ENCODE data around the gene LCOR.
A peak's percentile ranks its signal among the peaks of the same experiment; 100 is the strongest.

The LCOR gene

GRCh38 chr10:96891840-96892239, 59.7 kb downstream of the LCOR start:
- no peak for DNase-seq (ENCODE audit: low read depth)
- H3K4me3 ChIP-seq (ENCODE audit: low read depth, low read length), result no peak overlapping the region
- TF ChIP-seq MAX (IDR thresholded peaks at IDR 0.05; ENCODE audit: low read depth, low read length), result no peak
- no peak for TF ChIP-seq CTCF (IDR thresholded peaks at IDR 0.05; ENCODE audit: low read depth, low read length)
- no peak for TF ChIP-seq MYC (IDR thresholded peaks at IDR 0.05; ENCODE audit: low read depth, low read length)
- no peak for TF ChIP-seq POLR2A (IDR thresholded peaks at IDR 0.05; ENCODE audit: extremely low read depth, insufficient read length)

- no peak for DNase-seq (ENCODE audit: low read depth)
- no peak for TF ChIP-seq MYC (IDR thresholded peaks at IDR 0.05; ENCODE audit: low read depth, low read length)
- no peak overlapping the region for H3K4me3 ChIP-seq (ENCODE audit: low read depth, low read length)
Measured at GRCh38 chr10:96895662-96896424, 63.7 kb downstream of the LCOR start.

GRCh38 chr10:96896884-96897589, 64.9 kb downstream of the LCOR start:
- no peak for TF ChIP-seq MAX (IDR thresholded peaks at IDR 0.05; ENCODE audit: low read depth, low read length)
- no peak for TF ChIP-seq CTCF (IDR thresholded peaks at IDR 0.05; ENCODE audit: low read depth, low read length)
- no peak for TF ChIP-seq POLR2A (IDR thresholded peaks at IDR 0.05; ENCODE audit: extremely low read depth, insufficient read length)
- no peak for TF ChIP-seq MYC (IDR thresholded peaks at IDR 0.05; ENCODE audit: low read depth, low read length)
- DNase-seq (ENCODE audit: low read depth), result no peak
- H3K4me3 ChIP-seq (ENCODE audit: low read depth, low read length), result no peak overlapping the region

GRCh38 chr10:96902117-96902516, 70.0 kb downstream of the LCOR start:
- no peak for TF ChIP-seq MAX (IDR thresholded peaks at IDR 0.05; ENCODE audit: low read depth, low read length)
- no peak for TF ChIP-seq POLR2A (IDR thresholded peaks at IDR 0.05; ENCODE audit: extremely low read depth, insufficient read length)
- no peak for TF ChIP-seq MYC (IDR thresholded peaks at IDR 0.05; ENCODE audit: low read depth, low read length)
- no peak for TF ChIP-seq CTCF (IDR thresholded peaks at IDR 0.05; ENCODE audit: low read depth, low read length)
- H3K4me3 ChIP-seq (ENCODE audit: low read depth, low read length), result no peak overlapping the region
- DNase-seq (ENCODE audit: low read depth), result no peak

GRCh38 chr10:96902731-96903358, 70.7 kb downstream of the LCOR start:
- no peak for TF ChIP-seq CTCF (IDR thresholded peaks at IDR 0.05; ENCODE audit: low read depth, low read length)
- TF ChIP-seq MYC (IDR thresholded peaks at IDR 0.05; ENCODE audit: low read depth, low read length), result no peak
- TF ChIP-seq MAX (IDR thresholded peaks at IDR 0.05; ENCODE audit: low read depth, low read length), result no peak
- TF ChIP-seq POLR2A (IDR thresholded peaks at IDR 0.05; ENCODE audit: extremely low read depth, insufficient read length), result no peak
- peak; percentile 19 for DNase-seq (ENCODE audit: low read depth)
- no peak overlapping the region for H3K4me3 ChIP-seq (ENCODE audit: low read depth, low read length)

GRCh38 chr10:96904648-96905047, 72.5 kb downstream of the LCOR start:
- no peak for DNase-seq (ENCODE audit: low read depth)

More at GRCh38 chr10:96904648-96905047, 72.5 kb downstream of the LCOR start:
- H3K4me3 ChIP-seq (ENCODE audit: low read depth, low read length), result no peak overlapping the region
- no peak for TF ChIP-seq POLR2A (IDR thresholded peaks at IDR 0.05; ENCODE audit: extremely low read depth, insufficient read length)
- no peak for TF ChIP-seq MAX (IDR thresholded peaks at IDR 0.05; ENCODE audit: low read depth, low read length)
- TF ChIP-seq CTCF (IDR thresholded peaks at IDR 0.05; ENCODE audit: low read depth, low read length), result no peak
- TF ChIP-seq MYC (IDR thresholded peaks at IDR 0.05; ENCODE audit: low read depth, low read length), result no peak

Data from NB4 (cell line).